GM12892 (cell line): ENCODE data around the gene STAC.

Source experiments
- POLR2A ChIP-seq: IDR thresholded peaks from 2 replicates; pipeline ENCODE4 v1.6.1; 2011; ENCODE audit warnings: low read depth, low read length, control low read depth
- POLR2AphosphoS5 ChIP-seq: IDR thresholded peaks from 2 replicates; pipeline ENCODE4 v1.6.1; 2011; ENCODE audit warnings: low read depth, low read length, control low read depth
- TAF1 ChIP-seq: IDR thresholded peaks from 2 replicates; pipeline ENCODE4 v1.6.1; 2011; ENCODE audit warnings: low read depth, mild to moderate bottlenecking, control low read depth, low read length, borderline replicate concordance

GRCh38 chr3:36366308-36366707, 14.0 kb upstream of the STAC start:
- no peak for TF ChIP-seq POLR2A
- no peak for TF ChIP-seq POLR2AphosphoS5
- TF ChIP-seq TAF1 = no peak
